CD4-positive, alpha-beta T cell treated with Interferon gamma for 1 hour (primary cell): Measurements from ENCODE around the gene ZDHHC17.

ENCODE experiments used
- DNase-seq: peaks from one replicate; pipeline ENCODE4 v3.0.0-alpha.2; 2020

The ZDHHC17 gene

GRCh38 chr12:76836633-76837032 is 72.7 kb downstream of the ZDHHC17 start:
- no peak for DNase-seq

GRCh38 chr12:76847260-76847659 is 83.3 kb downstream of the ZDHHC17 start:
- DNase-seq, result no peak

- DNase-seq, result no peak
Measured at GRCh38 chr12:76848132-76848531, 84.2 kb downstream of the ZDHHC17 start.

- no peak for DNase-seq
Measured at GRCh38 chr12:76852106-76852505, 88.2 kb downstream of the ZDHHC17 start.

GRCh38 chr12:76855271-76855670 is 91.4 kb downstream of the ZDHHC17 start:
- no peak for DNase-seq

- DNase-seq, result no peak
Measured at GRCh38 chr12:76856018-76856644, 92.2 kb downstream of the ZDHHC17 start.

- DNase-seq, result no peak
Measured at GRCh38 chr12:76859611-76860010, 95.7 kb downstream of the ZDHHC17 start.

- DNase-seq, result no peak
Measured at GRCh38 chr12:76860256-76860655, 96.3 kb downstream of the ZDHHC17 start.

- DNase-seq, result no peak
Measured at GRCh38 chr12:76863005-76863670, 99.2 kb downstream of the ZDHHC17 start.

- DNase-seq, result no peak
Measured at GRCh38 chr12:76863837-76864236, 99.9 kb downstream of the ZDHHC17 start.

GRCh38 chr12:76864791-76865400 is 101.0 kb downstream of the ZDHHC17 start:
- no peak for DNase-seq

GRCh38 chr12:76866151-76866567 is 102.2 kb downstream of the ZDHHC17 start:
- DNase-seq, result no peak

- DNase-seq, result no peak
Measured at GRCh38 chr12:76866726-76867125, 102.8 kb downstream of the ZDHHC17 start.

- DNase-seq, result no peak
Measured at GRCh38 chr12:76871082-76871481, 107.2 kb downstream of the ZDHHC17 start.

GRCh38 chr12:76871742-76872141 is 107.8 kb downstream of the ZDHHC17 start:
- no peak for DNase-seq

GRCh38 chr12:76872415-76872814 is 108.5 kb downstream of the ZDHHC17 start:
- no peak for DNase-seq

GRCh38 chr12:76874027-76874426 is 110.1 kb downstream of the ZDHHC17 start:
- no peak for DNase-seq

GRCh38 chr12:76874491-76875190 is 110.7 kb downstream of the ZDHHC17 start:
- DNase-seq, result no peak

- no peak for DNase-seq
Measured at GRCh38 chr12:76876696-76877229, 112.8 kb downstream of the ZDHHC17 start.

GRCh38 chr12:76878099-76878898 is 114.4 kb downstream of the ZDHHC17 start:
- DNase-seq, result no peak

- DNase-seq, result peak; percentile 50
Measured at GRCh38 chr12:76878899-76879709, 115.2 kb downstream of the ZDHHC17 start, which contains the start of gene CSRP2. Gene CSRP2, minus strand, starts transcription at chr12:76879019. Its CDS starts 12,759 bp downstream, at chr12:76866260.
